Activated naive CD8-positive, alpha-beta T cell (primary cell): ENCODE results near the gene MFRP.

Experiments
- H3K27ac Mint-ChIP-seq: one replicate; pipeline ENCODE4 v1.8.0; 2021; ENCODE audit warnings: mixed read lengths
- H3K27me3 Mint-ChIP-seq: one replicate; pipeline ENCODE4 v1.8.0; 2021; ENCODE audit warnings: mixed read lengths
- H3K36me3 Mint-ChIP-seq: one replicate; pipeline ENCODE4 v1.8.0; 2021; ENCODE audit warnings: mixed read lengths
- H3K4me1 Mint-ChIP-seq: one replicate; pipeline ENCODE4 v1.8.0; 2021; ENCODE audit warnings: low read depth, mixed read lengths
- H3K4me3 Mint-ChIP-seq: one replicate; pipeline ENCODE4 v1.8.0; 2021; ENCODE audit warnings: mild to moderate bottlenecking, mixed read lengths
- H3K9me3 Mint-ChIP-seq: one replicate; pipeline ENCODE4 v1.8.0; 2021; ENCODE audit warnings: low read depth, mixed read lengths

MFRP gene

GRCh38 chr11:119290894-119291497 is 55.5 kb downstream of the MFRP start:
- H3K4me1 Mint-ChIP-seq, result no peaks in the 10 kb centered on the region
- H3K36me3 Mint-ChIP-seq, result peaks cover 7% of the 10 kb centered on the region
- H3K9me3 Mint-ChIP-seq, result no peaks in the 10 kb centered on the region
- no peak overlapping the region for H3K4me3 Mint-ChIP-seq
- H3K27ac Mint-ChIP-seq, result no peak overlapping the region
- no peaks in the 10 kb centered on the region for H3K27me3 Mint-ChIP-seq
